HG02840 (cell line): ENCODE results near the gene USP17L10.
"Not testable (repeated sequence)": the region's sequence is repeated elsewhere in the genome, so short reads cannot be mapped to it uniquely, and the experiment has no call there.

Source experiments
- ATAC-seq: cut with Tn5 transposase; IDR thresholded peaks from one replicate; pipeline ENCODE4 v1.9.1; 2021; ENCODE audit warnings: mild to moderate bottlenecking, moderate library complexity, moderate number of reproducible peaks; ENCODE audit not compliant: unreplicated experiment, low FRiP score

Gene USP17L10

GRCh38 chr4:9210357-9210756, at the start of gene USP17L10:
TSS of gene USP17L10 (plus strand) at chr4:9210657. CDS start at chr4:9210657, 0 bp downstream.
- ATAC-seq: not testable (repeated sequence)

- not testable (repeated sequence) for ATAC-seq
Observed at GRCh38 chr4:9165990-9166389, 44.5 kb upstream of the USP17L10 start.

GRCh38 chr4:9169791-9170459, 40.5 kb upstream of the USP17L10 start, which contains the start of gene FAM90A26:
TSS of gene FAM90A26 (plus strand) at chr4:9170409. CDS start at chr4:9173173, 2,764 bp downstream.
- not testable (repeated sequence) for ATAC-seq

GRCh38 chr4:9214701-9215100, 4.2 kb downstream of the USP17L10 start:
- not testable (repeated sequence) for ATAC-seq

- not testable (repeated sequence) for ATAC-seq
Observed at GRCh38 chr4:9215105-9215504, 4.6 kb downstream of the USP17L10 start, which contains the start of gene USP17L11. TSS of gene USP17L11 (plus strand) at chr4:9215405. CDS start at chr4:9215405, 0 bp downstream.

GRCh38 chr4:9219852-9220251, 9.4 kb downstream of the USP17L10 start, which contains the start of gene USP17L12:
TSS of gene USP17L12 (plus strand) at chr4:9220152. CDS start at chr4:9220152, 0 bp downstream.
- ATAC-seq: not testable (repeated sequence)

- ATAC-seq: not testable (repeated sequence)
Observed at GRCh38 chr4:9224596-9224995, 14.1 kb downstream of the USP17L10 start, which contains the start of gene USP17L13. TSS of gene USP17L13 (plus strand) at chr4:9224896. CDS start at chr4:9224896, 0 bp downstream.

- not testable (repeated sequence) for ATAC-seq
Observed at GRCh38 chr4:9230249-9230648, 19.8 kb downstream of the USP17L10 start.

GRCh38 chr4:9234085-9234484, 23.6 kb downstream of the USP17L10 start, which contains the start of gene USP17L15:
TSS of gene USP17L15 (plus strand) at chr4:9234385. CDS start at chr4:9234385, 0 bp downstream.
- not testable (repeated sequence) for ATAC-seq

- not testable (repeated sequence) for ATAC-seq
Observed at GRCh38 chr4:9238461-9238860, 28.0 kb downstream of the USP17L10 start.

- not testable (repeated sequence) for ATAC-seq
Observed at GRCh38 chr4:9243579-9243978, 33.1 kb downstream of the USP17L10 start, which contains the start of gene USP17L17. TSS of gene USP17L17 (plus strand) at chr4:9243879. CDS start at chr4:9243879, 0 bp downstream.

GRCh38 chr4:9247953-9248680, 37.7 kb downstream of the USP17L10 start, which contains the start of gene USP17L18:
TSS of gene USP17L18 (plus strand) at chr4:9248630. CDS start at chr4:9248630, 0 bp downstream.
- ATAC-seq: not testable (repeated sequence)

GRCh38 chr4:9253078-9253477, 42.6 kb downstream of the USP17L10 start, which contains the start of gene USP17L19:
TSS of gene USP17L19 (plus strand) at chr4:9253378. CDS start at chr4:9253378, 0 bp downstream.
- ATAC-seq: not testable (repeated sequence)

- not testable (repeated sequence) for ATAC-seq
Observed at GRCh38 chr4:9257824-9258223, 47.4 kb downstream of the USP17L10 start, which contains the start of gene USP17L20. TSS of gene USP17L20 (plus strand) at chr4:9258124. CDS start at chr4:9258124, 0 bp downstream.
